ENCODE results near the gene FSTL4. TPM values are rescaled to one million over a fixed set of nuclear protein-coding genes. Genes with fewer than 3 reads are reported as not detected.

The FSTL4 gene
- total RNA-seq, 4 donors from 2014 or later, result 0.27 TPM; not detected in 3

DNA sequence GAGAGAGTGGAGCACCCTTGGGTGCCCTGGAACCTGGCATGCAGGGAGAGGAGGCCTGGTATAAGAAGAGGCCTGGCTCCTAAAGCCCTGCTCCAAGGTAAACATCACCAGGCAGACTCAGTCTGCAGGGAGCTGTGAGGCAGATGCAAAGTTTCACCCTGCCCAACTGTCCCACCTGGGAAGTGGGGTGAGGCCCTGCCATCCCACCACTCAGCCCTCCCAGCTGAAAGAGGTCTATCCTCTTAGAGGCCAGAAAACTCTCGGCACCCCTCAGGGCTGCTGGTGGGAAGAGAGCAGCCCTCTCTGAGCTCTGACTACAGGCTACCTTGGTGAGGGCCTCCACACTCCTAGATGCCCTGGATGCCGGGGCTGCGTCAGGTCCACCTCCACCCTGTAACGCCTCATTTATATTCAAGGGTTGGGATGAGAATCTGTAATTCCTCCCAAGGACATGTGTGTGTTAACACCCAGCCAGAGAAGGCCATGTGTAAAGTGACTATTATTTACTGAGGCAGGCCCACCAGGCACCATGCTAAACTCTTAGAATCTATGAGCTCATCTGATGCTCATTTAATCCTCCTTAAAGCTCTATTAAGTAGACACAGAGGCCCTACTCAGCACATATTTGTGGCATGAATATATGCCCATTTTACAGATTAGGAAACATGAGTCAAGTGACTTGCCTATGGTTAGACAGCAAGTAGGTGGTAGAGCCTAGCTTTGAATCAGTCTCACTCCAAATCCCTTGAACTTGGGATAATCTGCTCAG lies 205.9 kb downstream of the FSTL4 start:
- in situ Hi-C loops (cut with MboI; ENCODE audit: low pct_ligation_motif_present in 1 of 4, low pct_unique_long_range_greater_than_20kb in 1 of 4, low sequenced_read_pairs in 3 of 4), result loop anchor here in 1 of 4 donors (25.0 kb wide), 1 partner anchor 456 kb away; no protein-coding TSS in a partner anchor
- H3K27ac ChIP-seq, result no peak overlapping the region
- H3K9me3 ChIP-seq, result no peaks in the 10 kb centered on the region
- intact Hi-C loops (cut with DNase I; ENCODE audit: low total_unique reads), result no loop called here
- DNase-seq, result no peak
- no peaks in the 10 kb centered on the region for H3K4me1 ChIP-seq
- TF ChIP-seq POLR2AphosphoS5 (IDR thresholded peaks at IDR 0.05) (no peak), POLR2A (IDR thresholded peaks at IDR 0.05) (no peak), EP300 (IDR thresholded peaks at IDR 0.05; ENCODE audit: low read depth) (no peak)
- TF ChIP-seq, protein P1, sequence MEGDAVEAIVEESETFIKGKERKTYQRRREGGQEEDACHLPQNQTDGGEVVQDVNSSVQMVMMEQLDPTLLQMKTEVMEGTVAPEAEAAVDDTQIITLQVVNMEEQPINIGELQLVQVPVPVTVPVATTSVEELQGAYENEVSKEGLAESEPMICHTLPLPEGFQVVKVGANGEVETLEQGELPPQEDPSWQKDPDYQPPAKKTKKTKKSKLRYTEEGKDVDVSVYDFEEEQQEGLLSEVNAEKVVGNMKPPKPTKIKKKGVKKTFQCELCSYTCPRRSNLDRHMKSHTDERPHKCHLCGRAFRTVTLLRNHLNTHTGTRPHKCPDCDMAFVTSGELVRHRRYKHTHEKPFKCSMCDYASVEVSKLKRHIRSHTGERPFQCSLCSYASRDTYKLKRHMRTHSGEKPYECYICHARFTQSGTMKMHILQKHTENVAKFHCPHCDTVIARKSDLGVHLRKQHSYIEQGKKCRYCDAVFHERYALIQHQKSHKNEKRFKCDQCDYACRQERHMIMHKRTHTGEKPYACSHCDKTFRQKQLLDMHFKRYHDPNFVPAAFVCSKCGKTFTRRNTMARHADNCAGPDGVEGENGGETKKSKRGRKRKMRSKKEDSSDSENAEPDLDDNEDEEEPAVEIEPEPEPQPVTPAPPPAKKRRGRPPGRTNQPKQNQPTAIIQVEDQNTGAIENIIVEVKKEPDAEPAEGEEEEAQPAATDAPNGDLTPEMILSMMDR (IDR thresholded peaks at IDR 0.05), result no peak
- peaks cover 6% of the 10 kb centered on the region for H3K27me3 ChIP-seq
- 96% methylated on average over 4 of the region's 4 CpGs; no CpG with 5 or more reads in 1 of the 2 donors for WGBS, 2 donors (ENCODE audit: low coverage in 1 of 2)
- H3K4me3 ChIP-seq, result no peak overlapping the region
- no peaks in the 10 kb centered on the region for H3K36me3 ChIP-seq

DNA sequence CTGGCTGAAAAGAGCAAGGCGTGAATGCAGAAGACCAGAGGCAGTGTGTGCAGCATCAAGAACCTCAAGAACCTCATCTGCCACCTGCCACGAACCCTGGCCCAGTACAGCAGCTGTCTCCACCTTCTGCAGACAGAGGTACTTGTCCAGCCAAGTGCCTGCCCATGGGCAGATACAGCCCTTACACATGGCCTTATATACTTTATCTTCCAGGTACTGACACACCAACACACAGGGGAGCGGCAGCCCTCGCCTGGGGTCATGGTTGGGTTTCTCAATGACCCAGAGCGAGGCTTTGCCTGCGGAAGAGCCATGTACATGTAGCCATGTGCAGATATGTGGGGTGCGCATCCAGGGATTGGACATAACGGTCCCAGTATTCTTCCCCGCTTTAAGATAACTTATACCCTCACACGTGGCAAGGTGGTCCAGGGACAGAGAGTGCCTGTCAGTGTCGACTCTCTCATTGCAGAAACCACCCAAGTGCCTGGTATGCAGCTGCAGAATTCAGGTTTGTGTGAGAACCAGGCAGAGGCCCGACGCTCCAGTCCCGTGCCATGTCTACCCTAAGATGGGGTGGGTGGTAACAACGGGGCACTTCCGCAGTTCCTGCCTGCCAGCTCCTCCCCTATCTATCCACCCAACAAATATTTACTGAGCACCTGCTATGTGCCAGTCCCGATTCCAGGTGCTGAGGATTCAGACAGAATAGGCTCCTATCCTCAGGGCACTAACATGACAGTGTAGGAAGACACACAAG lies 206.9 kb downstream of the FSTL4 start:
- no peaks in the 10 kb centered on the region for H3K27me3 ChIP-seq
- TF ChIP-seq POLR2A (IDR thresholded peaks at IDR 0.05), result no peak
- TF ChIP-seq POLR2AphosphoS5 (IDR thresholded peaks at IDR 0.05), result no peak
- TF ChIP-seq EP300 (IDR thresholded peaks at IDR 0.05; ENCODE audit: low read depth), result no peak
- TF ChIP-seq, protein P1 (IDR thresholded peaks at IDR 0.05), result no peak
- in situ Hi-C loops (cut with MboI; ENCODE audit: low pct_ligation_motif_present in 1 of 4, low pct_unique_long_range_greater_than_20kb in 1 of 4, low sequenced_read_pairs in 3 of 4) (loop anchor here in 1 of 4 donors (25.0 kb wide), 1 partner anchor 457 kb away; no protein-coding TSS in a partner anchor), intact Hi-C loops (cut with DNase I; ENCODE audit: low total_unique reads) (no loop called here)
- 80 to 93% methylated on average over 2 to 17 of the region's 17 CpGs for WGBS, 2 donors (ENCODE audit: low coverage in 1 of 2)
- no peak overlapping the region for H3K4me3 ChIP-seq
- no peaks in the 10 kb centered on the region for H3K9me3 ChIP-seq
- DNase-seq, result no peak
- H3K4me1 ChIP-seq, result no peaks in the 10 kb centered on the region
- no peak overlapping the region for H3K27ac ChIP-seq
- H3K36me3 ChIP-seq, result no peaks in the 10 kb centered on the region

DNA sequence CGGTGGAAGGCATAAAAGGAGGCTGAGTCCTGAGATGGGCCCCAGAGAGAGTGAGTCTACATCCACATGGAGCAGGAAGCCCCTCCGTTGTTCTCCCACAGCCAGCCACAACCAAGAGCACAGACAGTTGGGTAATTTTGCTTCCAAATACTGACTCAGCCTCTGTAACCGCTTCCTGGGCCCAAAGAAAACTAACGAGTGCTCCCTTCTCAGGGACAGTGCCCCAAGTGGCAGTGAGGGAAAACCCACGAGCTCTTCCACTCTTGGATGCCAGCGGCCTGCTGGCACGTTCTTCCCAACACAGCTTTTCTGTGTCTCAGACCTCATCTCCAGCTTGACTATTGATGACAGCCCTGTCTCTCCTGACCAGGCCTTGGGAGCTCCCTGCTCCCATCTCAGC lies 207.6 kb downstream of the FSTL4 start:
- intact Hi-C loops (cut with DNase I; ENCODE audit: low total_unique reads) (no loop called here), in situ Hi-C loops (cut with MboI; ENCODE audit: low pct_ligation_motif_present in 1 of 4, low pct_unique_long_range_greater_than_20kb in 1 of 4, low sequenced_read_pairs in 3 of 4) (loop anchor here in 1 of 4 donors (25.0 kb wide), 1 partner anchor 458 kb away; no protein-coding TSS in a partner anchor)
- no peak overlapping the region for H3K27ac ChIP-seq
- WGBS, 2 donors (ENCODE audit: low coverage in 1 of 2), result 76 to 100% methylated on average over 1 to 7 of the region's 7 CpGs
- no peaks in the 10 kb centered on the region for H3K9me3 ChIP-seq
- DNase-seq, result no peak
- TF ChIP-seq EP300 (IDR thresholded peaks at IDR 0.05; ENCODE audit: low read depth) (no peak), POLR2AphosphoS5 (IDR thresholded peaks at IDR 0.05) (no peak)
- H3K27me3 ChIP-seq, result no peaks in the 10 kb centered on the region
- no peaks in the 10 kb centered on the region for H3K4me1 ChIP-seq
- H3K4me3 ChIP-seq, result no peak overlapping the region
- no peaks in the 10 kb centered on the region for H3K36me3 ChIP-seq

DNA sequence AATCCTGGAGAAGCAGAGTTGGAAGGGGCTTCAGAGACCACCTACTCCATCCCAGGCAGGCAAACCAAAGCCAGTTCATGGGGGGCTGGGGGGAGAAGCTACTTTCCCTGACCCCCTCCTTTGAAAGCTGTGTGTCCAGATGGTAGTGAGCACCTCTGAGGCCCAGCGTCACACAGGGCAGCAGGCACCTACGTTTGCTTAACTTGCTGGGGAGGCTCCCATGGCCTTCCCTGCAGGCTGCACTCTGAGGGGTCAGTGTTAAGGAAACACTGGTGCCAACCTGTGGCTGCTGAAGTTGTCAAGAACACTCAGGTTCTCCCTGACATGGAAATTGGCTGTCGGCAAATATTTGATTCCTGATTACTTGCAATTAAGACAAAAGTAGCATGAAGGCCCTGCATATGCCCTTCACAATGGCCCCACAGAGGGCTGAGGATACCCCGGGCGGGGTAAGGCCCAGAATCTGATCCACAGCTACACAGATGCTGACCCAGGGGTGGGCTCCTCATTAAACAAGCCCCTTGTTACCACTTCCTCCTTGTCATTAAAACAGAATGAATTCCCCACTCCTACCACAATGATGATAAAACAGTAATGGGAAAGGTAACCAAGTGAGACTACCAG lies 208.5 kb downstream of the FSTL4 start:
- no peak for DNase-seq
- 81% methylated on average over 5 of the region's 5 CpGs; no CpG with 5 or more reads in 1 of the 2 donors for WGBS, 2 donors (ENCODE audit: low coverage in 1 of 2)
- no peak overlapping the region for H3K27ac ChIP-seq
- intact Hi-C loops (cut with DNase I; ENCODE audit: low total_unique reads) (no loop called here), in situ Hi-C loops (cut with MboI; ENCODE audit: low pct_ligation_motif_present in 1 of 4, low pct_unique_long_range_greater_than_20kb in 1 of 4, low sequenced_read_pairs in 3 of 4) (loop anchor here in 1 of 4 donors (25.0 kb wide), 1 partner anchor 458 kb away; no protein-coding TSS in a partner anchor)
- H3K36me3 ChIP-seq, result no peaks in the 10 kb centered on the region
- H3K27me3 ChIP-seq, result no peaks in the 10 kb centered on the region
- no peak overlapping the region for H3K4me3 ChIP-seq
- H3K9me3 ChIP-seq, result no peaks in the 10 kb centered on the region
- no peaks in the 10 kb centered on the region for H3K4me1 ChIP-seq
- TF ChIP-seq, protein P1 (IDR thresholded peaks at IDR 0.05), result no peak
- TF ChIP-seq POLR2AphosphoS5 (IDR thresholded peaks at IDR 0.05) (no peak), POLR2A (IDR thresholded peaks at IDR 0.05) (no peak), EP300 (IDR thresholded peaks at IDR 0.05; ENCODE audit: low read depth) (no peak)

All from transverse colon (tissue), 4 donors.